H1 (cell line): ENCODE measurements around the gene PTPMT1. TPM values are rescaled to one million over a fixed set of nuclear protein-coding genes. Genes with fewer than 3 reads are reported as not detected.

Experiments
- CTCF ChIA-PET: fragments of 300-600 bp; sonication (Branson Sonifier 250); formaldehyde crosslinking; loops from one replicate; lab custom pipeline; 2021; ENCODE audit not compliant: partially characterized antibody; lab: Charles Lee
- POLR2A ChIA-PET: fragments of 300-600 bp; sonication (Branson Sonifier 250); formaldehyde crosslinking; loops from one replicate; lab custom pipeline; 2021; ENCODE audit warnings: inconsistent platforms; ENCODE audit not compliant: partially characterized antibody; lab: Charles Lee
- DNase-seq, 2 experiments: peaks; one replicate each; pipeline versions ENCODE4 v3.0.0 to v3.0.0-alpha.2; 2010 to 2022; ENCODE audit warnings: low spot score in 2 of 2, low read depth in 1 of 2, mixed read lengths in 1 of 2
- FAIRE-seq: peaks from 2 replicates; lab custom pipeline; 2011; peaks lifted over from hg19 to GRCh38; lab: Jason Lieb, UNC
- H2AFZ ChIP-seq: 2 replicates; pipeline ENCODE4 v1.8.1; 2012; ENCODE audit warnings: low read length, inconsistent platforms
- H2AK5ac ChIP-seq: 2 replicates; pipeline ENCODE4 v1.6.1; 2013; ENCODE audit warnings: low read depth, low read length
- H2BK120ac ChIP-seq: replicated peaks from 2 replicates; pipeline ENCODE3; 2013; ENCODE audit warnings: low read depth, low read length, inconsistent platforms
- H2BK12ac ChIP-seq: 2 replicates; pipeline ENCODE4 v1.6.1; 2013; ENCODE audit warnings: low read depth, low read length
- H2BK15ac ChIP-seq: 2 replicates; pipeline ENCODE4 v1.6.1; 2013; ENCODE audit warnings: low read length
- H2BK20ac ChIP-seq: 2 replicates; pipeline ENCODE4 v1.6.1; 2013; ENCODE audit warnings: low read length
- H2BK5ac ChIP-seq: 2 replicates; pipeline ENCODE4 v1.6.1; 2013; ENCODE audit warnings: low read depth, low read length
- H3K14ac ChIP-seq: 2 replicates; pipeline ENCODE4 v1.6.1; 2013; ENCODE audit warnings: inconsistent platforms; ENCODE audit not compliant: insufficient read length
- H3K18ac ChIP-seq: 2 replicates; pipeline ENCODE4 v1.6.1; 2013; ENCODE audit warnings: low read length; ENCODE audit errors: extremely low read depth
- H3K23ac ChIP-seq: 2 replicates; pipeline ENCODE4 v1.6.1; 2013; ENCODE audit warnings: inconsistent platforms; ENCODE audit not compliant: insufficient read length
- H3K23me2 ChIP-seq: 2 replicates; pipeline ENCODE4 v1.6.1; 2013; ENCODE audit warnings: low read depth, low read length
- H3K27ac ChIP-seq: 2 replicates; pipeline ENCODE4 v1.6.1; 2011; ENCODE audit warnings: low read depth, low read length, inconsistent platforms
- H3K27me3 ChIP-seq, 4 experiments: replicated peaks in 1 of 4; 1 replicate in 1 of 4; 2 replicates in 3 of 4; pipeline versions ENCODE4 v1.6.1 to v1.8.1; 2011 to 2013; ENCODE audit warnings: low read length in 3 of 4, mild to moderate bottlenecking in 3 of 4, inconsistent platforms in 2 of 4, mixed read lengths in 2 of 4, moderate library complexity in 1 of 4; ENCODE audit not compliant: control insufficient read depth in 3 of 4, insufficient read depth in 3 of 4; ENCODE audit errors: extremely low read depth in 1 of 4
- H3K36me3 ChIP-seq, 4 experiments: 2 replicates each; pipeline versions ENCODE4 v1.6.1 to v1.8.1; 2011 to 2013; ENCODE audit warnings: mild to moderate bottlenecking in 4 of 4, low read length in 3 of 4, moderate library complexity in 2 of 4, control low read depth in 1 of 4, inconsistent platforms in 1 of 4; ENCODE audit not compliant: insufficient read depth in 4 of 4, control insufficient read depth in 2 of 4
- H3K4ac ChIP-seq: replicated peaks from 2 replicates; pipeline ENCODE3; 2013; ENCODE audit warnings: low read length, low read depth, mixed read lengths, inconsistent platforms; ENCODE audit not compliant: insufficient read length
- H3K4me1 ChIP-seq, 4 experiments: replicated peaks in 1 of 4; 1 replicate in 1 of 4; 2 replicates in 3 of 4; pipeline versions ENCODE4 v1.6.1 to v1.8.1; 2011 to 2013; ENCODE audit warnings: low read length in 3 of 4, inconsistent platforms in 2 of 4, mixed read lengths in 1 of 4; ENCODE audit not compliant: insufficient read depth in 4 of 4, control insufficient read depth in 3 of 4
- H3K4me2 ChIP-seq, 2 experiments: 2 replicates each; pipeline versions ENCODE4 v1.6.1 to v1.8.1; 2011 to 2013; ENCODE audit warnings: low read depth in 2 of 2, low read length in 2 of 2, control low read depth in 1 of 2, inconsistent platforms in 1 of 2, mild to moderate bottlenecking in 1 of 2; ENCODE audit not compliant: insufficient read depth in 1 of 2
- H3K4me3 ChIP-seq, 4 experiments: fragments of 200-600, 300-600 bp in 1 of 4; sonication (generic), shearing (Covaris generic), sonication (Bioruptor Twin) in 1 of 4; 2 replicates each; pipeline versions ENCODE4 v1.5.1 to v1.8.1; 2011 to 2016; ENCODE audit warnings: low read length in 4 of 4, low read depth in 3 of 4, control low read depth in 2 of 4, inconsistent platforms in 2 of 4, mild to moderate bottlenecking in 2 of 4, mixed read lengths in 1 of 4, moderate library complexity in 1 of 4; ENCODE audit not compliant: insufficient read depth in 2 of 4; ENCODE audit errors: extremely low read depth in 1 of 4
- H3K56ac ChIP-seq: replicated peaks from 2 replicates; pipeline ENCODE3; 2013; ENCODE audit warnings: low read depth, mild to moderate bottlenecking, mixed read lengths, low read length, inconsistent platforms; ENCODE audit not compliant: insufficient read length
- H3K79me1 ChIP-seq: 2 replicates; pipeline ENCODE4 v1.6.1; 2013; ENCODE audit warnings: low read depth, low read length, control low read depth
- H3K79me2 ChIP-seq, 2 experiments: 2 replicates each; pipeline versions ENCODE4 v1.6.1 to v1.8.1; 2012 to 2013; ENCODE audit warnings: low read length in 2 of 2, mild to moderate bottlenecking in 2 of 2, inconsistent platforms in 1 of 2; ENCODE audit not compliant: insufficient read depth in 2 of 2, control insufficient read depth in 1 of 2
- H3K9ac ChIP-seq, 4 experiments: replicated peaks in 1 of 4; 1 replicate in 1 of 4; 2 replicates in 3 of 4; pipeline versions ENCODE4 v1.6.1 to v1.8.1; 2011 to 2013; ENCODE audit warnings: low read depth in 3 of 4, low read length in 3 of 4, control low read depth in 2 of 4, mild to moderate bottlenecking in 2 of 4, moderate library complexity in 2 of 4, inconsistent platforms in 1 of 4; ENCODE audit errors: extremely low read depth in 1 of 4
- H3K9me3 ChIP-seq, 2 experiments: 2 replicates each; pipeline versions ENCODE4 v1.6.1 to v1.8.1; 2012 to 2013; ENCODE audit warnings: mild to moderate bottlenecking in 2 of 2, moderate library complexity in 2 of 2, control low read depth in 1 of 2, inconsistent platforms in 1 of 2, low read depth in 1 of 2, low read length in 1 of 2, mixed read lengths in 1 of 2; ENCODE audit not compliant: insufficient read depth in 2 of 2
- H4K20me1 ChIP-seq, 2 experiments: replicated peaks in 1 of 2; 2 replicates each; pipeline versions ENCODE3 to v1.8.1; 2011 to 2013; ENCODE audit warnings: inconsistent platforms in 2 of 2, low read length in 2 of 2, mild to moderate bottlenecking in 1 of 2; ENCODE audit not compliant: insufficient read depth in 2 of 2, control insufficient read depth in 1 of 2
- H4K5ac ChIP-seq: 2 replicates; pipeline ENCODE4 v1.6.1; 2013; ENCODE audit warnings: low read length, low read depth, mixed read lengths, inconsistent platforms; ENCODE audit not compliant: insufficient read length
- H4K8ac ChIP-seq: 2 replicates; pipeline ENCODE4 v1.8.0; 2013; ENCODE audit warnings: mild to moderate bottlenecking, moderate library complexity, low read length, inconsistent platforms; ENCODE audit not compliant: insufficient read depth; ENCODE audit errors: extremely low read depth
- H4K91ac ChIP-seq: replicated peaks from 2 replicates; pipeline ENCODE3; 2013; ENCODE audit warnings: low read length, mixed read lengths, inconsistent platforms; ENCODE audit not compliant: insufficient read length
- GABPA ChIP-seq: IDR thresholded peaks from 2 replicates; pipeline ENCODE4 v1.6.1; 2011; ENCODE audit warnings: mild to moderate bottlenecking, low read length, moderate library complexity, borderline replicate concordance; ENCODE audit not compliant: insufficient read depth
- HDAC2 ChIP-seq, 2 experiments: fragments of 300-600 bp in 1 of 2; sonication (generic) in 1 of 2; IDR thresholded peaks; 2 replicates each; pipeline ENCODE4 v1.6.1; 2011 to 2012; ENCODE audit warnings: low read depth in 2 of 2, low read length in 2 of 2, mild to moderate bottlenecking in 2 of 2, moderate library complexity in 2 of 2, borderline replicate concordance in 1 of 2, inconsistent platforms in 1 of 2
- JUN ChIP-seq: IDR thresholded peaks from 2 replicates; pipeline ENCODE4 v1.6.1; 2011; ENCODE audit warnings: low read depth, mild to moderate bottlenecking, improper control_type of control experiment, low read length
- JUND ChIP-seq: IDR thresholded peaks from 2 replicates; pipeline ENCODE4 v1.6.1; 2011; ENCODE audit warnings: mild to moderate bottlenecking, improper control_type of control experiment, low read length
- KDM1A ChIP-seq: fragments of 200-600, 300-600 bp; sonication (generic); IDR thresholded peaks from 2 replicates; pipeline ENCODE4 v1.7.1; 2016; ENCODE audit warnings: mild to moderate bottlenecking, low read length, borderline replicate concordance
- POU5F1 ChIP-seq: IDR thresholded peaks from 2 replicates; pipeline ENCODE4 v1.6.1; 2011; ENCODE audit warnings: low read depth, mild to moderate bottlenecking, low read length, moderate library complexity
- SIRT6 ChIP-seq: IDR thresholded peaks from one replicate; pipeline ENCODE4 v1.7.1; 2012; ENCODE audit warnings: low read length, inconsistent platforms
- TEAD4 ChIP-seq: IDR thresholded peaks from 2 replicates; pipeline ENCODE4 v1.6.1; 2012; ENCODE audit warnings: low read depth, low read length, inconsistent platforms, mixed read lengths
- YY1 ChIP-seq: IDR thresholded peaks from 2 replicates; pipeline ENCODE4 v1.6.1; 2011; ENCODE audit warnings: low read depth, mild to moderate bottlenecking, low read length
- ZNF274 ChIP-seq: IDR thresholded peaks from 2 replicates; pipeline ENCODE4 v1.7.0; 2012; ENCODE audit warnings: low read length, borderline replicate concordance; ENCODE audit errors: extremely low read depth
- WGBS, 2 experiments: shearing (Covaris generic) in 1 of 2; methylation state at CpG; one replicate each; pipeline versions ENCODE4 v1.1.6 to v1.1.7; 2013 to 2015; ENCODE audit warnings: low lambda C conversion rate in 2 of 2, mixed read lengths in 2 of 2, inconsistent platforms in 1 of 2, low coverage in 1 of 2, missing lambda C conversion rate in 1 of 2; ENCODE audit not compliant: insufficient replicate concordance in 2 of 2, insufficient coverage in 1 of 2, insufficient read length in 1 of 2; ENCODE audit errors: extremely low coverage in 1 of 2, missing lambda C conversion rate in 1 of 2; 5-methylcytosine and 5-hydroxymethylcytosine counted together
- polyA plus RNA-seq, 7 experiments: library from polyadenylated mRNA; depleted of rRNA in 3 of 7; stranded (reverse) in 5 of 7; unstranded in 2 of 7; fragments of >200 nt in 5 of 7; fragments of 200-250 nt in 2 of 7; gene quantifications; 1 replicate in 5 of 7; 2 replicates in 1 of 7; 4 replicates in 1 of 7; pipeline versions ENCODE4 v1.2.1 to v1.2.3, GENCODE V29; 2011 to 2013; ENCODE audit warnings: missing spikeins in 2 of 7, mixed read lengths in 2 of 7
- total RNA-seq: library from RNA; stranded (reverse); fragmentation: NEBNext Ultra II Directional; extraction: Animal tissue kit (Norgen Biotek cat#: 25700); gene quantifications from 2 replicates; pipeline ENCODE4 v1.2.1, GENCODE V29; 2021
- TF ChIP-seq, protein P1 (sequence below): IDR thresholded peaks from 2 replicates; pipeline ENCODE4 v1.6.1; 2012; ENCODE audit warnings: low read length, inconsistent platforms

Gene PTPMT1
- total and polyA plus RNA-seq, 2 of the 8 experiments (the other 6 are each of a cell fraction or from before 2014, with no cell fraction given), result 44.8 to 105 TPM

DNA sequence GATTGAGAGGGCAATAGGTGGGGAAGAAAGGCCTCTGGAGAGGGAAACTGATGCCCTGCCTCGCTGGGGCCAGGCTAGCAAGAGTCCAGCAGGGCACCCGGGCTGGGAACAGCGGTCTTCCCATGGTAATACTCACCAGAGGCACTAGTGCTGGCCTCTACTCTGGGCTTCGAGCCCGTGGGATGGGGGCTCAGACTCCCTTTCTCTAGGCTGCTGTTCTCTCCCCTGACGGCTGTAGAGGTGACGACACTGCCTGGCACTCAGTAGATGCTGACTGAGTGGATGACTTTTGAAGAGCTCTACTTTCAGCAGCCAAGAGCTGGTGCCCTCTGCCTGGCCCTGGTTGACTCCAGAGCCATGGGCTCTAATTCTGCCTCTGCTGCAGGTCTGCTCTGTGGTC is 29.6 kb downstream of the PTPMT1 start:
- POLR2A ChIA-PET, result interaction anchor here (0.8 to 5.1 kb wide), 12 partner anchors 9 to 187 kb away, joined by 3 to 42 read pairs (median 4); partner anchors contain the start of genes FAM180B, KBTBD4, NDUFS3 and PTPMT1
- TF ChIP-seq JUN, result no peak
- no peak for TF ChIP-seq SIRT6
- TF ChIP-seq TEAD4, result no peak
- no peak for TF ChIP-seq JUND
- TF ChIP-seq KDM1A, result no peak
- no peak for TF ChIP-seq POU5F1
- no peak for TF ChIP-seq GABPA
- no peak for TF ChIP-seq HDAC2 (IDR thresholded peaks at IDR 0.05; ENCODE audit: borderline replicate concordance in 1 of 2, low read depth in 2 of 2, low read length in 2 of 2)
- TF ChIP-seq, protein P1, sequence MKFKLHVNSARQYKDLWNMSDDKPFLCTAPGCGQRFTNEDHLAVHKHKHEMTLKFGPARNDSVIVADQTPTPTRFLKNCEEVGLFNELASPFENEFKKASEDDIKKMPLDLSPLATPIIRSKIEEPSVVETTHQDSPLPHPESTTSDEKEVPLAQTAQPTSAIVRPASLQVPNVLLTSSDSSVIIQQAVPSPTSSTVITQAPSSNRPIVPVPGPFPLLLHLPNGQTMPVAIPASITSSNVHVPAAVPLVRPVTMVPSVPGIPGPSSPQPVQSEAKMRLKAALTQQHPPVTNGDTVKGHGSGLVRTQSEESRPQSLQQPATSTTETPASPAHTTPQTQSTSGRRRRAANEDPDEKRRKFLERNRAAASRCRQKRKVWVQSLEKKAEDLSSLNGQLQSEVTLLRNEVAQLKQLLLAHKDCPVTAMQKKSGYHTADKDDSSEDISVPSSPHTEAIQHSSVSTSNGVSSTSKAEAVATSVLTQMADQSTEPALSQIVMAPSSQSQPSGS, result no peak
- no peak for TF ChIP-seq ZNF274
- no peak for TF ChIP-seq YY1

More for the DNA sequence above, 29.6 kb downstream of the PTPMT1 start:
- Histone ChIP-seq H3K4ac (no peak overlapping the region), H3K14ac (no peak overlapping the region), H3K9ac (no peak overlapping the region), H3K9me3 (no peaks in the 10 kb centered on the region), H3K4me1 (peaks cover 3 to 8% (median 4%) of the 10 kb centered on the region in 4 experiments; a peak in 6 of 7 replicates), H3K4me2 (peak overlapping the region; percentile 66 to 69; a peak in 3 of 4 replicates), H2BK12ac (no peak overlapping the region), H2AFZ (peak overlapping the region; percentile 72; the same call in 1 of the 2 replicates), H3K27ac (no peak overlapping the region), H4K8ac (no peak overlapping the region), H3K4me3 (peak overlapping the region in 1 of 4 experiments; percentile 94; a peak in 1 of 8 replicates), H4K5ac (no peak overlapping the region), H3K27me3 (peaks cover 0 to 32% (median 26%) of the 10 kb centered on the region in 4 experiments; a peak in 6 of 7 replicates), H2BK120ac (no peak overlapping the region), H2BK5ac (no peak overlapping the region), H3K18ac (no peak overlapping the region), H3K36me3 (no peaks in the 10 kb centered on the region), H3K23me2 (peaks cover 2% of the 10 kb centered on the region; the same call in 1 of the 2 replicates), H3K23ac (no peak overlapping the region), H3K79me1 (no peaks in the 10 kb centered on the region), H2AK5ac (no peak overlapping the region), H2BK20ac (no peak overlapping the region), H3K56ac (no peak overlapping the region), H4K91ac (no peak overlapping the region), H3K79me2 (no peaks in the 10 kb centered on the region), H2BK15ac (no peak overlapping the region), H4K20me1 (no peaks in the 10 kb centered on the region)
- no peak for DNase-seq
- WGBS, 2 experiments, result 76% methylated on average over 7 of the region's 7 CpGs; no CpG with 5 or more reads in 1 of the 2 experiments
- FAIRE-seq, result no peak
- CTCF ChIA-PET, result interaction anchor here (0.6 to 2.6 kb wide), 6 partner anchors 9 to 29 kb away, joined by 3 to 9 read pairs (median 6); partner anchors contain the start of gene FAM180B
